Brain pericyte (primary cell): ENCODE measurements around the gene USP31.

ENCODE experiments used
- DNase-seq: peaks from one replicate; pipeline ENCODE4 v3.0.0-alpha.2; 2012; ENCODE audit warnings: low read depth, low spot score

USP31 gene

DNA sequence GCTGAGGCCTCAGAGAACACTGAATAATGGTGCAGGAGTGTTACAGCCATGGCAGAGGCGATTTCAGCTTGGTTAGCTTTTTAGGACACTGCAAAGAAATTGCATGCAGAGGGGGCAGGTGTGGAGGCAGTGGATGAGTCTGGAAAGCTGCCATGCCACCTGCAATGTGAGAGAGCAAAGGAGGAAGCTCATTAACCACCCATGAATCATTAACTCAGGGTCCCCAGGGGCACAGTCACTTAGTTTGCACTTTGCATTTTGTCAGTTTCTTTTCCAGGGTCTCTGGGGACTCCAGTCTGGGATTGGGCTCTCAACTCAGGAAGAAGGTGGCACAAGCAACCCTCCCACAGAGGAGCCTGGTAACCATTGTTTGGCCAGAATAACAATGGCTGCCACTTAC lies 132.9 kb downstream of the USP31 start:
- DNase-seq = no peak

DNA sequence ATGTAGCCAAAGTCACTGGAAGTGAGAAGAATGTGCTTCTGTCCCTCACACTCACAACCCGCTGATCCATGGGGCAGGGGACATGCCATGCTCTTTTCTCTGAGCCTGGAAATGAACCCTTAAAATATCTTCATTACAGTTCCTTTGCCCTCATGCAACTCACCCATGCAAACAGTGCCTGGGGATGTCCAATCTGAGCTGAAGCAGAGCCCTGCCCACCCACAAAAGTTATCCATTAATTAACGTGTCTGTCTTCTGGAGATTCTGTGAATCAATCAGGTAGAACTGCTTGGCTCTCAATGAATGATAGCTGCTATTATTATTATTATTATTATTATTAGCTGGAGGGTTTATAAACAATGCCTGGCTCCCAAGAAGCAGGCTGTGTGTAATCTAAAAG lies 133.7 kb downstream of the USP31 start:
- DNase-seq = no peak

DNA sequence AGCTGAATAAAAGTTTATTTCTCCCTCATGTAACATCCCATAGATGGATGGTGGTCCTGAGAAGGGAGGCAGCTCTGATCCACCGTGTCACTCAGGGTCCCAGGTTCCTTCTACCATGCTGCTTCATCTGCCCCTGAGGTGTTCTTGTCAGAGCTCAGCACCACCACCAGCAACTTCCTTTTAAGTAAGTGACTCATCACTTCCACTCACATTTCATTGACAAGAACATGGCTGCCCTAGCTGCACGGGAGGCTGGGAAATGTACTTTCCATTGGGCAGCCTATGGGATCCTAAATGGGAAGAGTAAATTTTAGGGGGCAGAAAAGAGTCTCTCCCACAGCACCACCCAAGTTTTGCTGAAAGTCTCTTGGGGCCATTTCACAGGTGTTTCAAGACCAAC lies 134.7 kb downstream of the USP31 start:
- DNase-seq = no peak
